Erythroblast (primary cell): ENCODE data around the gene ZNF84.

Source experiments
- DNase-seq, 2 experiments: peaks; one replicate each; lab custom pipeline; 2025; lab: John Stamatoyannopoulos, UW
- GATA1 ChIP-seq: IDR thresholded peaks from 2 replicates; pipeline ENCODE4 v1.6.1; 2011; ENCODE audit warnings: low read depth, mild to moderate bottlenecking, control low read depth, low read length, moderate library complexity
- POLR2A ChIP-seq: IDR thresholded peaks from 2 replicates; pipeline ENCODE4 v1.6.1; 2011; ENCODE audit warnings: mild to moderate bottlenecking, low read length

ZNF84 gene

DNA sequence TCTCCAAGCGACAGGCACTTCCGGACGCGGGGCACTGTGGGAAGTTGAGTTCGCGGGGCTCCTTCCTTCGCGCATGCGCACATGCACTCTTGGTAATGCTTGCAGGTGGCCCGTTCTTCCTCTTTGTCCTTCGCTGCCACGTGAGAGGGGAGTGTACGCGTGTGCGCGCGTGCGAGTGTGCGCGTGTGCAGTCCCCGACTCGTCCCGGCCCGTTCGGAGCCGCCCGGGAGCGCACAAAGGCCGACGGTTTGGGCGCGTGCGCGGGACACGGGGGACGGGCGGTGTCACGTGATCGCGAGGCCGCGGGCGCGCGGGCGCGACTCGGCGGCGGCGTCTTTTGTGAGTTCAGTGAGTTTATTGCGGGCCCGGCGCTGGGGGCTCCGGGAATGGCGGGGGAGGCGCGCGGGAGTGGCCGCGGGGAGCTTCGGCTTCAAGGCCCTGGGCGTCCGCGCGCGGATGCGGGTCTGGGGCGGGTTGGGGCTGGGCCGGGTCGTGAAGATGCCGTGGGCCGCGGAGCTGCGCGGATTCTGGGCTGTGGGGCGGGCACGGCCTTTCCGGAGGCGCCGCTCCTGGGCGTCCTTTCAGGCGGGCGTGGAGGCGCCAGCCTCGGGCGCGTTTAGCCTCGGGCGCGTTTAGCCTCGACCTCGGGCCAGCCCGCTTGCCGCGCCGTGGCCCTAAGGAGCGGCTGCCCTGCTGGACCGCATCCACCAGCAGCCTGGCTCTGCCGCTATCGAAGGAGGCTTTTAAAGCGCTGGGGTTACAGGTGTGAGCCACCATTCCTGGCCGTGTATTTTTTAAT, at the start of gene ZNF84:
Gene ZNF84, plus strand, starts transcription at position 303 of the 799 bp plus-strand sequence. CDS start 3,959 bp downstream, outside the sequence.
- peak; percentile 97 to 98 for DNase-seq
- peak; percentile 75 for TF ChIP-seq POLR2A
- no peak for TF ChIP-seq GATA1

DNA sequence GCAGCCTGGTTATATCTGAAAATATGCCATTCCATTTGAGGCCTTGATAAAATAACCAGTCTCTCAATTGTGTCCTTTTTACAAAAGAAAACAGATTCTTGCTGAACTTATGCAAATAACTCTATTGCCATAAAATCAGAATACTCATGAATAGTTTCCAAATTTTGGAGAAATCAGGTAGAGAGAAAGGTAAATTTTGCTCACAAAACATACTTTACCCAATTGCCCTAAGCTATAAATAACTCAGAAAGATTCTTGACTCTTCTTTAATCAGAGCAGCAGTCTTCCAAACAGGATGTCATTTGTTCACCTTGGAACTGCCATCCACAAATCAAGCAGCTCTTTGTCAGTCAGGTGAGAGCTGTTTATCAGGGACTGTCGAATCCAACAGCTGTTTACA, 38.6 kb upstream of the ZNF84 start:
- TF ChIP-seq POLR2A (no peak), GATA1 (no peak)
- no peak for DNase-seq

DNA sequence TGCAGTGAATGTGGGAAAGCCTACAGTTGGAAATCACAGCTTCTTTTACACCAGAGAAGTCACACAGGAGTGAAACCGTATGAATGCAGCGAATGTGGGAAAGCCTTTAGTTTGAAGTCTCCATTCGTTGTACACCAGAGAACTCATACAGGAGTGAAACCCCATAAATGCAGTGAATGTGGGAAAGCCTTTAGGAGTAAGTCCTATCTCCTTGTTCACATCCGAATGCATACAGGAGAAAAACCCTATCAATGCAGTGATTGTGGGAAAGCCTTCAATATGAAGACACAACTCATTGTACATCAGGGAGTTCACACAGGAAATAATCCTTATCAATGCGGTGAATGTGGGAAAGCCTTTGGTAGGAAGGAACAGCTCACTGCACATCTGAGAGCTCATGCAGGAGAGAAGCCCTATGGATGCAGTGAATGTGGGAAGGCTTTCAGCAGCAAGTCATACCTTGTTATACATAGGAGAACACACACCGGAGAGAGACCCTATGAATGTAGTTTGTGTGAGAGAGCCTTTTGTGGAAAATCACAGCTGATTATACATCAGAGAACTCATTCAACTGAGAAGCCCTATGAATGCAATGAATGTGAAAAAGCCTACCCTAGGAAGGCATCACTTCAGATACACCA, 26.5 kb upstream of the ZNF84 start:
- TF ChIP-seq POLR2A (no peak), GATA1 (no peak)
- peak in 1 of 2 experiments; percentile 30 for DNase-seq

DNA sequence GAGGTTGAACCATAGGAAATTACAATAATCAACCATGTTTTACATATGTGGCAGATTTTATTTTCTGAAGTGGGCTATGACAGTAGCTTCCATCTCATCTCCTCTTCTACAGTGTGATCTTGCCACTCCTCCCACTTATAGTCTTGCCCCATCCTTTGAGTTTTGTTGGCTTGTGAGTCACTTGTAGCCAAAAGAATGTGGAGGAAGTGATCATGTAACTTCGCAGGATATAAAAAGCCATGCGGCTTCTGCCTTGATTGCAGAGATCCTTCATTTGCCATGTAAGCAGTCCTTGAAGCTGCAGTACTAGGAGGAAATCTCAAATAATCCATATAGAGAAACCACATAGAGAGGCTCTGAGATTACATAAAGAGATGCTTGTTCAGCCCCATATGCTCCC, 13.7 kb upstream of the ZNF84 start:
- TF ChIP-seq GATA1 (no peak), POLR2A (no peak)
- no peak for DNase-seq

DNA sequence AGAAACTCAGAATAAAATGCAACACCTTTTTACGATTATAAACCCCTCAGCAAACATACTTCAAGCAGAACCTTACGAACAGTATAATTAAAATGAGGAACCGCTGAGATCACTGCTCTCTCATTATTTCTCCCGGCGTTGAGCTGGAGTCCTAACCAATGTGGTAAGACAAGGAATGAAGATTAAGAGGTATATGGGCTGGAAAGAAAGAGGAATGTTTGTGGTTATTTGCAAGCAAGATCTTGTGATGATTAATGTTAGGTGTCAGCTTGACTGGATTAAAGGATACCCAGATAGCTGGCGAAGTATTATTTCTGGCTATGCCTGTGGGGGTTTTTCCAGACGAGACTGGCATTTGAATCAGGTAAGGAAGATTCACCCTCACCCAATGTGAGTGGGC, 10.3 kb upstream of the ZNF84 start:
- TF ChIP-seq GATA1, result no peak
- no peak for TF ChIP-seq POLR2A
- no peak for DNase-seq

DNA sequence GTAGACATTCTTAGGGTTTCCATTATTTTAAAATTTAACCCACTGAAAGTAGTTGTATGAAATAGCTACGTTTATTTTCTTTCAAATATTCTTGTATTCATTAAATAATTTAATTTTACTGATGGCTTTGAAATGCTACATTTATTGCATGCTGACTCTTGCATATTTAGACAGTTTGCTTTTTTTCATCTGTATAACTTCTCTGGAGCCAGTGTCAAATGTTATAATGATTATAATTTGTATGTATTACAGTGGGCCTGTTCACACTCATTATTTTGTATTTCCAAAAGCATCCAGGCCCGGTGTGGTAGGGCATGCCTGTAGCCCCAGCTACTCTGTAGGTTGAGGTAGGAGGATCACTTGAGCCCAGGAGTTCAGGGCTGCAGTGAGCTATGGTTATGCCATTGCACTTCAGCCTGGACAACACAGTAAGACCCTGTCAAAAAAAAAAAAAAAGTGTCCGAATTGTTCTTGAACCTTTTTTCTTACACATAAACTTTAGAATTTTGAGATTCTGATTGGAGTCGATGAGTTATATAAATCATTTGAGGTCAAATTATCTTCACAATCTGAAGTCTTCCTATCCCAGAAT, 905 bp downstream of the ZNF84 start:
- DNase-seq, result peak; percentile 27 to 42

DNA sequence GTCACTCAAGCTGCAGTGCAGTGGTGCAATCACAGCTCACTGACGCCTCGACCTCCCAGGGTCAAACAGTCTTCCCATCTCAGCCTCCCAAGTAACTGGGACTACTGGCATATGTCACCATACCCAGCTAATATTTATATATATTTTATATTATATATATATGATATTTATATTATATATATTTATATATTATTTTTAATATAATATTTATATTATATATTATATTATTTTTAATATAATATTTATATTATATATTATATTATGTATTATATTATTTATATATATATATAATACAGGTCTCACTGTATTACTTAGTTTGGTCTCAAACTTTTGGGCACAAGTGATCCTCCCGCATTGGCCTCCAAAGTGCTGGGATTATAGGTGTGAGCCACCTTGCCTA, 9.4 kb downstream of the ZNF84 start:
- TF ChIP-seq POLR2A, result no peak
- TF ChIP-seq GATA1, result no peak
- DNase-seq, result no peak

More for the DNA sequence above, 905 bp downstream of the ZNF84 start:
- TF ChIP-seq GATA1 (no peak), POLR2A (no peak)

DNA sequence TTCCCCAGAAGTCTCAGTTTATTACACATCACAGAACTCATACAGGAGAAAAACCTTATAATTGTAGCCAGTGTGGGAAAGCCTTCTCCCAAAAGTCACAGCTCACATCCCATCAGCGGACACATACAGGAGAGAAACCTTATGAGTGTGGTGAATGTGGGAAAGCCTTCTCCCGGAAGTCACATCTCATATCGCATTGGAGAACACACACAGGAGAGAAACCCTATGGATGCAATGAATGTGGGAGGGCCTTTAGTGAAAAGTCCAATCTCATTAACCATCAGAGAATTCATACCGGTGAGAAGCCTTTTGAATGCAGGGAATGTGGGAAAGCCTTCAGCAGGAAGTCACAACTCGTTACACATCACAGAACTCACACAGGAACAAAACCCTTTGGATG, 20.1 kb downstream of the ZNF84 start:
- DNase-seq, result peak; percentile 36
- TF ChIP-seq GATA1 (no peak), POLR2A (no peak)

DNA sequence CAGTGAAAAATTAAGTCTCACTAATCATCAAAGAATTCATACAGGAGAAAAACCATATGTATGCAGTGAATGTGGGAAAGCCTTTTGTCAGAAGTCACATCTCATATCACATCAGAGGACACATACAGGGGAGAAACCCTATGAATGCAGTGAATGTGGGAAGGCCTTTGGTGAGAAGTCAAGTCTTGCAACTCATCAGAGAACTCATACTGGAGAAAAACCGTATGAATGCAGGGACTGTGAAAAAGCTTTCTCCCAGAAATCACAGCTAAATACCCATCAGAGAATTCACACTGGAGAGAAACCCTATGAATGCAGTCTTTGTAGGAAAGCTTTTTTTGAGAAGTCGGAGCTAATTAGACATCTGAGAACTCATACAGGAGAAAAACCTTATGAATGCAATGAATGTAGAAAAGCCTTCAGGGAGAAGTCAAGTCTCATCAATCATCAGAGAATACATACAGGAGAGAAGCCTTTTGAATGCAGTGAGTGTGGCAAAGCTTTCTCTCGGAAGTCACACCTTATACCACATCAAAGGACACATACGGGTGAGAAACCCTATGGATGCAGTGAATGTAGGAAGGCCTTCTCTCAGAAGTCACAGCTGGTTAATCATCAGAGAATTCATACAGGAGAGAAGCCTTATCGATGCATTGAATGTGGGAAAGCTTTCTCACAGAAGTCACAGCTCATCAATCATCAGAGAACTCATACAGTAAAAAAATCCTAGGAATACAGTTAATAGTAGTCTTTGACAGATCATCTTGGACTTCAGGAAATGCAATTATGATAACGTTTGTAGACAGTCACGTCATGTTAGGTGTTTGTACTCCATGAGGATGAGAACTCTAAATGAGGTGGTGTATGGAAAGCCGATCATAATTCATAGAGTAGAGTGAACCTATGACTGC, 21.1 kb downstream of the ZNF84 start:
- DNase-seq, result peak; percentile 34 to 44
- TF ChIP-seq POLR2A (peak; percentile 31), GATA1 (no peak)

DNA sequence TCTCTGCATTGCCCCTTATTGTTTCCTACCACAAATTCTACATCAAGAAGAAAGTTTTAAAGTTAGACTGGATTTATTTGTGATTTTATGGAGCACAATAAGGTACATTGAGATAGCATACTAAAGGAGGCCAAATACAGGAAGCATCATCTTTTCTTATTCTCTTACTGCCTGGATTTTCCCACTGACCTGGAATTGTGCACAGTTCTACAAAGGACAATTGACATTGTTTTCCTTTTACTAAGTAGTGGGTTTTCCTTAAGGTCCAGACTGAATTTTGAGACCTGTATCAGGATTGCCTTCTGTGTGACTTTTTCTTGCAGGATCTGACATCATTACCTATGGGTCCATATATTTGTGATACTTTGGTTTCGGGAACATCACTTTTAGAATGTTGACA, 24.6 kb downstream of the ZNF84 start:
- DNase-seq, result no peak
- TF ChIP-seq POLR2A (no peak), GATA1 (no peak)

DNA sequence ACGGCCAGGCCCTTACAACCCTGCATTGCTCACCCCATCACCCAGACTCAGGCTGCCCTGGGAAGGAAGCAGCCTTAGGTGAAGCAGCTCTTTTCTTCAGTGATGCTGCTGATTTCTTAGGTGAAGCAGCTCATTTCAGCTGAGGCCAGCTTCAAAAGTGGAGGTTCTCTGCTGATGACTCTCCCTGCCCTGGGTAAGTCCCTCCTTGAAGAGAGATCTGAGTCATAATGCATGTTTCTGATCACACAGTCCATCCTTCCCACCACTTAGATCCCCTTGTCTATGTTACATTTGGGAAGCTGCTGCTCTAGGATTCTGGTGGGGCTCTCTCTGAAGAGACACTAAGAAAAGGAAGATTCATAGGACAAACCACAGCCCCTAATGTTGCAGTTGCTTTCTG, 26.2 kb downstream of the ZNF84 start:
- DNase-seq, result no peak
- no peak for TF ChIP-seq POLR2A
- no peak for TF ChIP-seq GATA1

DNA sequence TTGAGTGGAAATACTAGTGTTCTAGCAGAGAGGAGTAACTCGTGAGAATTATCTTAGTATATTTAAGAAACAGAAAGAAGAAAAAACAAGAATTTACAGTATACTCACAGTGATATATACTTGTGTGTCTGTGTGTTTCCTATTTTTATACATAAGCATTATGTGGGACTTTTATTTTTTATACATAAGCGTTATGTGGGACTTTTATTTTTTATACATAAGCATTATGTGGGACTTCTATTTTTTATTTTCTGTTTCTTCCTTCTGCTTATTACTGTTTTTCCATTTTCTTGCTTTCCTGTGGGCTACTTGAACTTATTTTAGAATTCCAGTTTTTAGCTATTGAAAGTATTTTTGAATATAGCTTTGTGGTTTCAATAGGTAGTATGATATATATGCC, 36.5 kb downstream of the ZNF84 start:
- TF ChIP-seq GATA1 (no peak), POLR2A (no peak)
- no peak for DNase-seq

DNA sequence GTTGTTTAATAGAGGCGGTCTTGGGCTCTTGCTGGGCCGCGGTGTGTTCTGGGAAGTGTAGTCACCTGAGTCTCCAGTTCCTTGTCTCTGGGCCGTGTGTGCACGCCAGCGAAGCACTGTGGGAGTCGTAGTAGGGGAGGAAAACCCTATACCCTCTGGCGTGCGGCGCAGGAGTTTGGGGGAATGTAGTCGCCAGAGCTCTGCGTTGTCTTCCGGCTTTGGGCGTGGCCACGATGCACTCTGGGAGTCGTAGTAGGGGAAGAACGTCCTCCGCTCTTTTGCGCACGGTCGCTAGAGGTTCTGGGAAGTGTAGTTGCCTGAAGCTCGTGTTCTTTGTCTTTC, 42.7 kb downstream of the ZNF84 start:
- peak; percentile 95 to 99 for DNase-seq
- TF ChIP-seq GATA1 (no peak), POLR2A (no peak)
